DMS153 treated with DMSO at 0.1 percent for 48 hours (cell line): Measurements from ENCODE around the gene GTF2F1.
"Not testable (repeated sequence)": the region's sequence is repeated elsewhere in the genome, so short reads cannot be mapped to it uniquely, and the experiment has no call there.

ENCODE experiments used
- DNase-seq: peaks from one replicate; lab custom pipeline; 2025; ENCODE audit not compliant: unreplicated experiment; lab: John Stamatoyannopoulos, UW

The GTF2F1 gene

GRCh38 chr19:6393074-6393982 lies at the start of gene GTF2F1:
GTF2F1 (minus strand) TSS chr19:6393164; CDS start chr19:6392995, 169 bp downstream.
- DNase-seq = peak; percentile 88

GRCh38 chr19:6442087-6442688 lies 49.2 kb upstream of the GTF2F1 start:
- DNase-seq = no peak

GRCh38 chr19:6440905-6441304 lies 47.9 kb upstream of the GTF2F1 start:
- DNase-seq = no peak

- no peak for DNase-seq
These were observed 46.8 kb upstream of the GTF2F1 start for GRCh38 chr19:6439743-6440142.

GRCh38 chr19:6433663-6434062 lies 40.7 kb upstream of the GTF2F1 start, which contains the start of gene SLC25A41:
SLC25A41 (minus strand) TSS chr19:6433763; CDS start chr19:6433693, 70 bp downstream.
- no peak for DNase-seq

GRCh38 chr19:6433165-6433564 lies 40.2 kb upstream of the GTF2F1 start:
- no peak for DNase-seq

- DNase-seq = no peak
These were observed 38.9 kb upstream of the GTF2F1 start for GRCh38 chr19:6431891-6432290.

- DNase-seq = no peak
These were observed 36.7 kb upstream of the GTF2F1 start for GRCh38 chr19:6429419-6430221.

- not testable (repeated sequence) for DNase-seq
These were observed 35.9 kb upstream of the GTF2F1 start for GRCh38 chr19:6428692-6429418.

GRCh38 chr19:6427131-6427530 lies 34.2 kb upstream of the GTF2F1 start:
- no peak for DNase-seq

GRCh38 chr19:6425732-6426620 lies 33.0 kb upstream of the GTF2F1 start:
- peak; percentile 18 for DNase-seq

GRCh38 chr19:6424939-6425731 lies 32.2 kb upstream of the GTF2F1 start:
- DNase-seq = peak; percentile 100

GRCh38 chr19:6424195-6424938 lies 31.4 kb upstream of the GTF2F1 start, which contains the start of gene KHSRP:
KHSRP (minus strand) TSS chr19:6424811; CDS start chr19:6424701, 110 bp downstream.
- DNase-seq = no peak

GRCh38 chr19:6423499-6424194 lies 30.7 kb upstream of the GTF2F1 start:
- no peak for DNase-seq

- DNase-seq = no peak
These were observed 28.4 kb upstream of the GTF2F1 start for GRCh38 chr19:6421075-6422014.

- DNase-seq = no peak
These were observed 25.6 kb upstream of the GTF2F1 start for GRCh38 chr19:6418562-6418932.
